Hematopoietic multipotent progenitor cell treated with erythropoietin and hydrocortisone succinate and interleukin-3 and kit ligand, for 17 days (in vitro differentiated cells): ENCODE results near the gene MEIS1.
"Not testable (repeated sequence)": the region's sequence is repeated elsewhere in the genome, so short reads cannot be mapped to it uniquely, and the experiment has no call there.

Source experiments
- DNase-seq: peaks from one replicate; pipeline ENCODE4 v3.0.0-alpha.2; 2015; ENCODE audit warnings: low spot score

MEIS1 gene

GRCh38 chr2:66434679-66435548 is at the start of gene MEIS1:
Gene MEIS1 (plus strand): TSS chr2:66435125. CDS start chr2:66435857, 732 bp downstream.
- DNase-seq, result peak; percentile 24

- DNase-seq, result no peak
Observed at GRCh38 chr2:66387016-66387753, 47.7 kb upstream of the MEIS1 start.

- DNase-seq, result no peak
Observed at GRCh38 chr2:66389651-66390131, 45.2 kb upstream of the MEIS1 start.

GRCh38 chr2:66390152-66390551 is 44.8 kb upstream of the MEIS1 start:
- no peak for DNase-seq

GRCh38 chr2:66390811-66391210 is 44.1 kb upstream of the MEIS1 start:
- no peak for DNase-seq

- not testable (repeated sequence) for DNase-seq
Observed at GRCh38 chr2:66391240-66391639, 43.7 kb upstream of the MEIS1 start.

GRCh38 chr2:66405473-66405872 is 29.5 kb upstream of the MEIS1 start:
- DNase-seq, result no peak

- no peak for DNase-seq
Observed at GRCh38 chr2:66408905-66409304, 26.0 kb upstream of the MEIS1 start.

GRCh38 chr2:66412874-66413273 is 22.1 kb upstream of the MEIS1 start:
- no peak for DNase-seq

- DNase-seq, result no peak
Observed at GRCh38 chr2:66414896-66415295, 20.0 kb upstream of the MEIS1 start.

- DNase-seq, result no peak
Observed at GRCh38 chr2:66418381-66418780, 16.5 kb upstream of the MEIS1 start.

- DNase-seq, result no peak
Observed at GRCh38 chr2:66421612-66422011, 13.3 kb upstream of the MEIS1 start.

GRCh38 chr2:66423391-66424124 is 11.4 kb upstream of the MEIS1 start:
- DNase-seq, result no peak

- DNase-seq, result no peak
Observed at GRCh38 chr2:66426244-66427111, 8.4 kb upstream of the MEIS1 start.

GRCh38 chr2:66427300-66427699 is 7.6 kb upstream of the MEIS1 start:
- no peak for DNase-seq

- no peak for DNase-seq
Observed at GRCh38 chr2:66428986-66429612, 5.8 kb upstream of the MEIS1 start.

GRCh38 chr2:66429693-66430504 is 5.0 kb upstream of the MEIS1 start:
- DNase-seq, result no peak

- no peak for DNase-seq
Observed at GRCh38 chr2:66430505-66431273, 4.2 kb upstream of the MEIS1 start.

- DNase-seq, result no peak
Observed at GRCh38 chr2:66431274-66431642, 3.7 kb upstream of the MEIS1 start.
